Neural cell (in vitro differentiated cells): Measurements from ENCODE around the gene NGDN. TPM values are rescaled to one million over a fixed set of nuclear protein-coding genes. Genes with fewer than 3 reads are reported as not detected.
"Not testable (repeated sequence)": the region's sequence is repeated elsewhere in the genome, so short reads cannot be mapped to it uniquely, and the experiment has no call there.

Experiments used
- H2AFZ ChIP-seq: fragments of 200-600, 300-800 bp; sonication (generic), shearing (Covaris generic); 2 replicates; pipeline ENCODE4 v1.6.0; 2014; ENCODE audit warnings: low read depth, mild to moderate bottlenecking, antibody characterized with exemption, low read length, moderate library complexity
- H3F3A ChIP-seq: fragments of 200-600 bp; shearing (Covaris generic); 2 replicates; pipeline ENCODE4 v1.6.1; 2016; ENCODE audit warnings: mild to moderate bottlenecking, moderate library complexity, mixed read lengths, antibody characterized with exemption, low read length; ENCODE audit not compliant: insufficient read depth, poor library complexity, severe bottlenecking
- H3K27ac ChIP-seq: fragments of 200-600, 300-800 bp; sonication (generic), shearing (Covaris generic); 2 replicates; pipeline ENCODE4 v1.5.1; 2014; ENCODE audit warnings: mild to moderate bottlenecking, low read length, moderate library complexity
- H3K27me3 ChIP-seq: fragments of 300-800, 200-600 bp; sonication (generic), shearing (Covaris generic); 2 replicates; pipeline ENCODE4 v1.6.0; 2014; ENCODE audit warnings: mild to moderate bottlenecking, low read depth, low read length, moderate library complexity; ENCODE audit not compliant: insufficient read depth
- H3K36me3 ChIP-seq: fragments of 300-800, 200-600 bp; sonication (generic), shearing (Covaris generic); 2 replicates; pipeline ENCODE4 v1.5.1; 2014; ENCODE audit warnings: mild to moderate bottlenecking, antibody characterized with exemption, low read length, moderate library complexity; ENCODE audit not compliant: insufficient read depth
- H3K4me2 ChIP-seq: fragments of 300-800, 200-600 bp; sonication (generic), shearing (Covaris generic); 2 replicates; pipeline ENCODE4 v1.6.0; 2014; ENCODE audit warnings: mild to moderate bottlenecking, low read length
- H3K4me3 ChIP-seq: fragments of 300-800, 200-600 bp; sonication (generic), shearing (Covaris generic); 2 replicates; pipeline ENCODE4 v1.5.1; 2014; ENCODE audit warnings: mild to moderate bottlenecking, low read length, moderate library complexity
- H3K79me2 ChIP-seq: fragments of 200-600 bp; shearing (Covaris generic); replicated peaks from 2 replicates; pipeline ENCODE4 v1.6.0; 2014; ENCODE audit warnings: mild to moderate bottlenecking, low read length, moderate library complexity; ENCODE audit not compliant: insufficient read depth
- H3K9ac ChIP-seq: fragments of 300-800, 200-600 bp; sonication (generic), shearing (Covaris generic); 2 replicates; pipeline ENCODE4 v1.6.1; 2016; ENCODE audit warnings: mild to moderate bottlenecking, low read length, mixed read lengths
- H3K9me2 ChIP-seq: fragments of 200-600 bp; shearing (Covaris generic); 2 replicates; pipeline ENCODE4 v1.6.1; 2016; ENCODE audit warnings: mild to moderate bottlenecking, low read length, mixed read lengths; ENCODE audit not compliant: insufficient read depth
- H3K9me3 ChIP-seq: fragments of 200-600, 300-800 bp; sonication (generic), shearing (Covaris generic); 2 replicates; pipeline ENCODE4 v1.6.1; 2016; ENCODE audit warnings: mild to moderate bottlenecking, mixed run types, low read length, moderate library complexity, mixed read lengths
- H4K20me1 ChIP-seq: fragments of 200-600 bp; shearing (Covaris generic); 2 replicates; pipeline ENCODE4 v1.6.1; 2016; ENCODE audit warnings: mild to moderate bottlenecking, mixed run types; ENCODE audit not compliant: insufficient read depth
- EP300 ChIP-seq: fragments of 450-650 bp; conservative IDR thresholded peaks from 2 replicates; pipeline ENCODE4 v1.6.1; 2014; ENCODE audit warnings: antibody characterized with exemption, mild to moderate bottlenecking, moderate library complexity; ENCODE audit not compliant: poor library complexity, severe bottlenecking
- EZH2 ChIP-seq: fragments of 200-600, 300-800 bp; shearing (Covaris generic), sonication (generic); IDR thresholded peaks from 2 replicates; pipeline ENCODE4 v1.6.1; 2014; ENCODE audit warnings: antibody characterized with exemption, low read length, borderline replicate concordance, mild to moderate bottlenecking; ENCODE audit not compliant: insufficient read depth, poor library complexity, severe bottlenecking
- MXI1 ChIP-seq: fragments of 450-650 bp; conservative IDR thresholded peaks from 2 replicates; pipeline ENCODE4 v1.6.1; 2014; ENCODE audit warnings: antibody characterized with exemption, mild to moderate bottlenecking; ENCODE audit not compliant: poor library complexity, severe bottlenecking
- POLR2AphosphoS5 ChIP-seq: IDR thresholded peaks from 2 replicates; pipeline ENCODE4 v1.6.1; 2012
- RAD21 ChIP-seq: fragments of 450-650 bp; conservative IDR thresholded peaks from 2 replicates; pipeline ENCODE4 v1.6.1; 2014; ENCODE audit warnings: antibody characterized with exemption, mild to moderate bottlenecking, moderate library complexity
- REST ChIP-seq: IDR thresholded peaks from 2 replicates; pipeline ENCODE4 v1.6.1; 2012; ENCODE audit warnings: borderline replicate concordance
- SMC3 ChIP-seq: fragments of 450-650 bp; conservative IDR thresholded peaks from 2 replicates; pipeline ENCODE4 v1.6.1; 2014; ENCODE audit warnings: antibody characterized with exemption, mild to moderate bottlenecking, moderate library complexity; ENCODE audit not compliant: poor library complexity
- TAF1 ChIP-seq: IDR thresholded peaks from 2 replicates; pipeline ENCODE4 v1.6.1; 2012; ENCODE audit warnings: low read depth
- polyA plus RNA-seq: library from polyadenylated mRNA; depleted of rRNA; stranded (reverse); fragments of >200 nt; gene quantifications from 2 replicates; pipeline ENCODE4 v1.2.3, GENCODE V29; 2014
- TF ChIP-seq, protein P1 (sequence below): fragments of 450-650 bp; IDR thresholded peaks from 2 replicates; pipeline ENCODE4 v1.5.1; 2014; ENCODE audit warnings: antibody characterized with exemption, mild to moderate bottlenecking, moderate library complexity; ENCODE audit not compliant: poor library complexity, severe bottlenecking

Gene NGDN
- polyA plus RNA-seq, 1 donor from 2014 or later: 137 TPM

- H3K9me2 ChIP-seq: no peaks in the 10 kb centered on the region
- H2AFZ ChIP-seq: no peak overlapping the region
- H3K9ac ChIP-seq: no peak overlapping the region
- no peak overlapping the region for H3K4me2 ChIP-seq
- no peak overlapping the region for H3K27ac ChIP-seq
- H3K9me3 ChIP-seq: no peaks in the 10 kb centered on the region
- H3K27me3 ChIP-seq: no peaks in the 10 kb centered on the region
- H3K36me3 ChIP-seq: no peaks in the 10 kb centered on the region
- no peaks in the 10 kb centered on the region for H4K20me1 ChIP-seq
- H3K4me3 ChIP-seq: no peak overlapping the region
- H3K79me2 ChIP-seq: no peaks in the 10 kb centered on the region
- no peaks in the 10 kb centered on the region for H3F3A ChIP-seq
- TF ChIP-seq RAD21: no peak
- no peak for TF ChIP-seq REST
- TF ChIP-seq POLR2AphosphoS5: no peak
- TF ChIP-seq, protein P1, sequence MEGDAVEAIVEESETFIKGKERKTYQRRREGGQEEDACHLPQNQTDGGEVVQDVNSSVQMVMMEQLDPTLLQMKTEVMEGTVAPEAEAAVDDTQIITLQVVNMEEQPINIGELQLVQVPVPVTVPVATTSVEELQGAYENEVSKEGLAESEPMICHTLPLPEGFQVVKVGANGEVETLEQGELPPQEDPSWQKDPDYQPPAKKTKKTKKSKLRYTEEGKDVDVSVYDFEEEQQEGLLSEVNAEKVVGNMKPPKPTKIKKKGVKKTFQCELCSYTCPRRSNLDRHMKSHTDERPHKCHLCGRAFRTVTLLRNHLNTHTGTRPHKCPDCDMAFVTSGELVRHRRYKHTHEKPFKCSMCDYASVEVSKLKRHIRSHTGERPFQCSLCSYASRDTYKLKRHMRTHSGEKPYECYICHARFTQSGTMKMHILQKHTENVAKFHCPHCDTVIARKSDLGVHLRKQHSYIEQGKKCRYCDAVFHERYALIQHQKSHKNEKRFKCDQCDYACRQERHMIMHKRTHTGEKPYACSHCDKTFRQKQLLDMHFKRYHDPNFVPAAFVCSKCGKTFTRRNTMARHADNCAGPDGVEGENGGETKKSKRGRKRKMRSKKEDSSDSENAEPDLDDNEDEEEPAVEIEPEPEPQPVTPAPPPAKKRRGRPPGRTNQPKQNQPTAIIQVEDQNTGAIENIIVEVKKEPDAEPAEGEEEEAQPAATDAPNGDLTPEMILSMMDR: no peak
- no peak for TF ChIP-seq SMC3
- TF ChIP-seq EP300: no peak
- no peak for TF ChIP-seq MXI1
- TF ChIP-seq TAF1: no peak
- no peak for TF ChIP-seq EZH2
Measured at GRCh38 chr14:23423657-23424056, 45.8 kb upstream of the NGDN start.

DNA sequence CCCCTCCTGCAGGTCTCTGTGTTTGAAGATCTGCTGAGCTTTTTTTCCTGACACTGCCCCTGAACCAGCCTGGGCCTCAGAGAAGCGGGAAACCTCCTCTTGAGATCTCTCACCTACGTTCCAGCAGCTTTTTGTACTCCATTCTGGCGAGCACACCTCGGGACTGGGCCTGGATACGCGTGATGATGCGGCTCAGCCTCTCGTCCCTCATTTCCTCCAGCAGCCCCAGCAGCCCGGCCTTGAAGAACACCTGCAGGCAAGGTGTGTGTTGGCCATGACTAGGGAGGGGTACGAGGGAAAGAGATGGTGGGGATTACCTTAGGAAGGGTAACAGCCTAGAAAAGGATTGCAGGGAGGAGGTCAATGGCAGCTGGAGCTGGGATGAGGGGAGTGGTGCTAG lies 44.3 kb upstream of the NGDN start:
- Histone ChIP-seq H3F3A (no peaks in the 10 kb centered on the region), H3K4me2 (no peak overlapping the region), H3K27me3 (no peaks in the 10 kb centered on the region), H2AFZ (no peak overlapping the region), H3K9me3 (no peaks in the 10 kb centered on the region), H3K4me3 (no peak overlapping the region), H3K36me3 (no peaks in the 10 kb centered on the region), H4K20me1 (no peaks in the 10 kb centered on the region), H3K9me2 (no peaks in the 10 kb centered on the region), H3K27ac (no peak overlapping the region), H3K9ac (no peak overlapping the region), H3K79me2 (no peaks in the 10 kb centered on the region)
- TF ChIP-seq EZH2: no peak
- no peak for TF ChIP-seq POLR2AphosphoS5
- TF ChIP-seq, protein P1: no peak
- no peak for TF ChIP-seq REST
- TF ChIP-seq SMC3: no peak
- no peak for TF ChIP-seq RAD21
- no peak for TF ChIP-seq TAF1
- TF ChIP-seq MXI1: no peak
- TF ChIP-seq EP300: no peak

DNA sequence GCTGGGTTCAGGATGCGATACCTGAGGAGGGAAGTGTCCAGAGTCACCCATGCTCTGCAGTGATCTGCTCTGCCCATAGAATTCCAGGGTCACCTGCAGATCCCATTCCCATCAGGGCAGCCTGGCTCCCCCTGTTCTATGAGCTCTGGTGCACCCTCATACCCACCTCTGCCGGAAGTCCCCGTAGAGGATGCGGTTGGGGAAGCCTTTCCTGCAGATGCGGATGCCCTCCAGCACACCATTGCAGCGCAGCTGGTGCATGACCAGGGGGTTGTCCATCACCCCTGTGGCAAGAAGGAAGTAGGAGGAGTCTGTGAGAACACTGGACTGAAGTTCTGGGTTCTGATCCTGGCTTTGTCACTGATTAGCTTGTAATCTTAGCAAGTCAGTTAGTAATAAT lies 43.7 kb upstream of the NGDN start:
- not testable (repeated sequence) for H3K79me2 ChIP-seq, H3K27ac ChIP-seq, H3K9me2 ChIP-seq, H4K20me1 ChIP-seq, H3F3A ChIP-seq, H3K9me3 ChIP-seq, H3K36me3 ChIP-seq, H2AFZ ChIP-seq, H3K4me2 ChIP-seq, H3K9ac ChIP-seq, H3K4me3 ChIP-seq, H3K27me3 ChIP-seq
